Mesendoderm (in vitro differentiated cells): ENCODE data around the gene NLN.
"Not testable (repeated sequence)": the region's sequence is repeated elsewhere in the genome, so short reads cannot be mapped to it uniquely, and the experiment has no call there.

Experiments
- DNase-seq: peaks from one replicate; pipeline ENCODE4 v3.0.0; 2013
- H2AK5ac ChIP-seq: 2 replicates; pipeline ENCODE4 v1.6.1; 2013; ENCODE audit warnings: low read length, inconsistent platforms
- H2BK120ac ChIP-seq: 2 replicates; pipeline ENCODE4 v1.6.1; 2013; ENCODE audit warnings: low read depth, mild to moderate bottlenecking, low read length, moderate library complexity, mixed read lengths
- H2BK15ac ChIP-seq: replicated peaks from 2 replicates; pipeline ENCODE4 v1.6.1; 2013; ENCODE audit warnings: low read depth, mild to moderate bottlenecking, moderate library complexity
- H2BK5ac ChIP-seq: 2 replicates; pipeline ENCODE4 v1.6.1; 2013; ENCODE audit warnings: low read length, inconsistent platforms
- H3K18ac ChIP-seq: 2 replicates; pipeline ENCODE4 v1.6.1; 2013; ENCODE audit warnings: mild to moderate bottlenecking, low read length, mixed read lengths
- H3K23ac ChIP-seq: one replicate; pipeline ENCODE4 v1.6.1; 2013; ENCODE audit warnings: low read length
- H3K27ac ChIP-seq: 2 replicates; pipeline ENCODE4 v1.5.1; 2013; ENCODE audit warnings: low read depth, mild to moderate bottlenecking, inconsistent platforms, low read length, moderate library complexity
- H3K27me3 ChIP-seq: 2 replicates; pipeline ENCODE4 v1.6.1; 2013; ENCODE audit warnings: low read length, control low read depth, mild to moderate bottlenecking, inconsistent platforms; ENCODE audit not compliant: insufficient read depth, poor library complexity
- H3K36me3 ChIP-seq: 2 replicates; pipeline ENCODE4 v1.6.1; 2013; ENCODE audit warnings: low read length, inconsistent platforms; ENCODE audit not compliant: control insufficient read depth, insufficient read depth
- H3K4ac ChIP-seq: one replicate; pipeline ENCODE4 v1.6.1; 2013; ENCODE audit warnings: low read depth, mild to moderate bottlenecking, low read length, moderate library complexity
- H3K4me1 ChIP-seq: 2 replicates; pipeline ENCODE4 v1.6.1; 2013; ENCODE audit warnings: low read depth, low read length, inconsistent platforms; ENCODE audit not compliant: control insufficient read depth
- H3K4me2 ChIP-seq: 2 replicates; pipeline ENCODE4 v1.6.1; 2013; ENCODE audit warnings: low read length
- H3K4me3 ChIP-seq: 2 replicates; pipeline ENCODE4 v1.5.1; 2013; ENCODE audit warnings: mild to moderate bottlenecking, low read length
- H3K56ac ChIP-seq: one replicate; pipeline ENCODE4 v1.6.1; 2013; ENCODE audit warnings: low read length
- H3K79me1 ChIP-seq: 2 replicates; pipeline ENCODE4 v1.6.1; 2013; ENCODE audit warnings: low read length, inconsistent platforms
- H3K79me2 ChIP-seq: 2 replicates; pipeline ENCODE4 v1.6.1; 2013; ENCODE audit warnings: mild to moderate bottlenecking, low read length; ENCODE audit not compliant: control insufficient read depth, insufficient read depth
- H3K9ac ChIP-seq: 2 replicates; pipeline ENCODE4 v1.6.1; 2013; ENCODE audit warnings: low read length, inconsistent platforms
- H4K5ac ChIP-seq: one replicate; pipeline ENCODE4 v1.6.1; 2013; ENCODE audit warnings: low read length
- H4K8ac ChIP-seq: one replicate; pipeline ENCODE4 v1.6.1; 2013; ENCODE audit warnings: low read depth, mild to moderate bottlenecking, control low read depth, low read length, moderate library complexity
- WGBS: extraction: QIAGEN DNeasy Blood & Tissue Kit; methylation state at CpG from one replicate; pipeline ENCODE4 v1.1.7; 2013; ENCODE audit warnings: low lambda C conversion rate, missing lambda C conversion rate; ENCODE audit not compliant: insufficient coverage; ENCODE audit errors: extremely low coverage; 5-methylcytosine and 5-hydroxymethylcytosine counted together

NLN gene

GRCh38 chr5:65722575-65723403 is 784 bp downstream of the NLN start:
- no CpG with 5 or more reads among the region's 28 CpGs for WGBS
- Histone ChIP-seq H3K4me1 (no peaks in the 10 kb centered on the region), H2BK120ac (no peak overlapping the region), H3K4ac (peak overlapping the region; percentile 90), H3K56ac (peak overlapping the region; percentile 95), H2AK5ac (no peak overlapping the region), H2BK5ac (peak overlapping the region; percentile 73), H3K23ac (peak overlapping the region; percentile 91), H3K27me3 (no peaks in the 10 kb centered on the region), H4K8ac (peak overlapping the region; percentile 30), H3K18ac (peak overlapping the region; percentile 82), H3K4me2 (peak overlapping the region; percentile 79), H4K5ac (no peak overlapping the region), H3K9ac (peak overlapping the region; percentile 82), H3K79me1 (peaks cover 8% of the 10 kb centered on the region), H2BK15ac (no peak overlapping the region), H3K4me3 (peak overlapping the region; percentile 69), H3K36me3 (no peaks in the 10 kb centered on the region), H3K27ac (peak overlapping the region; percentile 22), H3K79me2 (peaks cover 36% of the 10 kb centered on the region)
- peak; percentile 83 for DNase-seq

GRCh38 chr5:65727491-65728156 is 5.6 kb downstream of the NLN start:
- Histone ChIP-seq H3K18ac (no peak overlapping the region), H3K79me2 (peaks cover 50% of the 10 kb centered on the region), H3K9ac (no peak overlapping the region), H3K56ac (no peak overlapping the region), H2BK15ac (no peak overlapping the region), H3K79me1 (peaks cover 13% of the 10 kb centered on the region), H4K8ac (no peak overlapping the region), H3K4me2 (no peak overlapping the region), H3K4me1 (no peaks in the 10 kb centered on the region), H3K4ac (no peak overlapping the region), H2BK5ac (no peak overlapping the region), H2AK5ac (no peak overlapping the region), H2BK120ac (no peak overlapping the region), H3K23ac (no peak overlapping the region), H3K4me3 (no peak overlapping the region), H3K27ac (no peak overlapping the region), H4K5ac (no peak overlapping the region), H3K27me3 (no peaks in the 10 kb centered on the region), H3K36me3 (no peaks in the 10 kb centered on the region)
- WGBS = no CpG with 5 or more reads among the region's 7 CpGs
- DNase-seq = no peak

GRCh38 chr5:65728218-65728617 is 6.2 kb downstream of the NLN start:
- no CpG with 5 or more reads among the region's 1 CpG for WGBS

DNA sequence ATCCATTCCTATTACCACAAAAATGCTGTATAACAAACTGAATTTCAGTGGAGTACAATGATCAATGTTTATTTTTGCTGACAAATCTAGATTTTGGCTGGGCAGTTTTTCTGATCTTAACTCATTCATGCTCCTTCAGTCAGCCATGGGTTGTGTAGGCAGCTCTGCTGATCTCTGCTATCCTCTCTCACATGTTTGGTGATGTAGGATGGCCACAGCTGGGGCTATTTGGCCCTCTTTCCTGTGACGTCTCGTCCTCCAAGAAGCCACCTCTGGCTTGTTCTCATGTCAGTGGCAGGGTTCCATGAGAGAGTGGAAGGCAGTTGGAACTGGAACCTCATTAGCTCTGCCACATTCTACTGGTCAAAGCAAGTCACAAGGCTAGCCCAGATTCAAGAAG is 8.9 kb downstream of the NLN start:
- H2BK15ac ChIP-seq = no peak overlapping the region
- no peak overlapping the region for H4K8ac ChIP-seq
- no peak overlapping the region for H3K4me3 ChIP-seq
- no peak overlapping the region for H2BK5ac ChIP-seq
- H3K27ac ChIP-seq = no peak overlapping the region
- H4K5ac ChIP-seq = no peak overlapping the region
- DNase-seq = no peak
- no peak overlapping the region for H3K56ac ChIP-seq
- H3K4me1 ChIP-seq = peaks cover 2% of the 10 kb centered on the region
- H3K27me3 ChIP-seq = no peaks in the 10 kb centered on the region
- no peak overlapping the region for H3K9ac ChIP-seq
- WGBS = no CpG with 5 or more reads among the region's 2 CpGs
- peaks cover 13% of the 10 kb centered on the region for H3K79me1 ChIP-seq
- H3K4ac ChIP-seq = no peak overlapping the region
- peaks cover 46% of the 10 kb centered on the region for H3K79me2 ChIP-seq
- H3K4me2 ChIP-seq = no peak overlapping the region
- no peaks in the 10 kb centered on the region for H3K36me3 ChIP-seq
- H2AK5ac ChIP-seq = no peak overlapping the region
- no peak overlapping the region for H3K23ac ChIP-seq
- H2BK120ac ChIP-seq = no peak overlapping the region
- no peak overlapping the region for H3K18ac ChIP-seq

More at GRCh38 chr5:65728218-65728617, 6.2 kb downstream of the NLN start:
- Histone ChIP-seq H3K4ac (no peak overlapping the region), H3K36me3 (no peaks in the 10 kb centered on the region), H3K9ac (no peak overlapping the region), H3K4me1 (no peaks in the 10 kb centered on the region), H2BK120ac (no peak overlapping the region), H4K8ac (no peak overlapping the region), H3K79me1 (peaks cover 12% of the 10 kb centered on the region), H4K5ac (no peak overlapping the region), H3K27me3 (no peaks in the 10 kb centered on the region), H3K18ac (no peak overlapping the region), H2AK5ac (no peak overlapping the region), H3K56ac (no peak overlapping the region), H3K27ac (no peak overlapping the region), H2BK5ac (no peak overlapping the region), H3K79me2 (peaks cover 48% of the 10 kb centered on the region), H3K4me2 (no peak overlapping the region), H3K23ac (no peak overlapping the region), H2BK15ac (no peak overlapping the region), H3K4me3 (no peak overlapping the region)
- DNase-seq = no peak

DNA sequence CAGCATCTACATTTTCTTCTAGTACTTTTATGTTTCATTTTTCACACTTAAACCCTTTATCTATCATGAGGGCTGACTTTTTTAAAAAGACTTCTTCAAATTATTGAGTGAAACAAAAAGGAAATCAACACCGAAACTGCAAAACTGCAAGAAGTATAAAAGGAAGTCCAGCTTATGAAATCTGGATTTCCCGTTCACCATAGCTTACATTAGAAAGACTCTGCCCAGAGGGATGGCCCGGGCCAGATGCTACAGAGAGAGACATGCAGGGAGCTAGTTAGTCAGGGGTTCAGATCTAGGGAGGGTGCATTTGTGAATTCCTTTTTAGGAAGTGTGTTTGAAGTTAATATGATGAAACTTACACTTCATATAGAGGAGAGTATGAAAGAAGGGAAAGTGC is 10.0 kb downstream of the NLN start:
- not testable (repeated sequence) for DNase-seq, H3K56ac ChIP-seq, H3K4ac ChIP-seq, H4K5ac ChIP-seq, H3K4me1 ChIP-seq, H3K36me3 ChIP-seq, H2BK120ac ChIP-seq, H2AK5ac ChIP-seq, H3K27me3 ChIP-seq, H3K4me3 ChIP-seq, H3K4me2 ChIP-seq, H2BK15ac ChIP-seq, H3K18ac ChIP-seq, H2BK5ac ChIP-seq, H4K8ac ChIP-seq, H3K23ac ChIP-seq, H3K9ac ChIP-seq, H3K27ac ChIP-seq
- Histone ChIP-seq H3K79me2 (peaks cover 41% of the 10 kb centered on the region), H3K79me1 (peaks cover 12% of the 10 kb centered on the region)
- no CpG with 5 or more reads among the region's 3 CpGs for WGBS
